ENCODE results near the gene SKI.

The SKI gene

GRCh38 chr1:2303781-2304180 is 75.7 kb downstream of the SKI start:
- no peak for DNase-seq (ENCODE audit: extremely low read depth in 1 of 2, low read depth in 1 of 2)

GRCh38 chr1:2304282-2304681 is 76.2 kb downstream of the SKI start:
- DNase-seq (ENCODE audit: extremely low read depth in 1 of 2, low read depth in 1 of 2), result no peak

GRCh38 chr1:2304921-2305681 is 77.0 kb downstream of the SKI start:
- DNase-seq (ENCODE audit: extremely low read depth in 1 of 2, low read depth in 1 of 2), result no peak

GRCh38 chr1:2306151-2306978 is 78.2 kb downstream of the SKI start:
- DNase-seq (ENCODE audit: extremely low read depth in 1 of 2, low read depth in 1 of 2), result no peak

- DNase-seq (ENCODE audit: extremely low read depth in 1 of 2, low read depth in 1 of 2), result no peak
Measured at GRCh38 chr1:2307064-2307605, 79.0 kb downstream of the SKI start.

- DNase-seq (ENCODE audit: extremely low read depth in 1 of 2, low read depth in 1 of 2), result no peak
Measured at GRCh38 chr1:2307972-2308371, 79.9 kb downstream of the SKI start.

GRCh38 chr1:2308844-2309243 is 80.7 kb downstream of the SKI start:
- no peak for DNase-seq (ENCODE audit: extremely low read depth in 1 of 2, low read depth in 1 of 2)

GRCh38 chr1:2310332-2311183 is 82.4 kb downstream of the SKI start:
- DNase-seq (ENCODE audit: extremely low read depth in 1 of 2, low read depth in 1 of 2), result no peak

GRCh38 chr1:2311184-2312032 is 83.3 kb downstream of the SKI start:
- peak in 1 of 2 donors; percentile 51 for DNase-seq (ENCODE audit: extremely low read depth in 1 of 2, low read depth in 1 of 2)

- no peak for DNase-seq (ENCODE audit: extremely low read depth in 1 of 2, low read depth in 1 of 2)
Measured at GRCh38 chr1:2312160-2312514, 84.0 kb downstream of the SKI start.

- DNase-seq (ENCODE audit: extremely low read depth in 1 of 2, low read depth in 1 of 2), result no peak
Measured at GRCh38 chr1:2312515-2313301, 84.6 kb downstream of the SKI start.

GRCh38 chr1:2313651-2314261 is 85.6 kb downstream of the SKI start:
- no peak for DNase-seq (ENCODE audit: extremely low read depth in 1 of 2, low read depth in 1 of 2)

GRCh38 chr1:2314273-2314802 is 86.2 kb downstream of the SKI start:
- no peak for DNase-seq (ENCODE audit: extremely low read depth in 1 of 2, low read depth in 1 of 2)

- no peak for DNase-seq (ENCODE audit: extremely low read depth in 1 of 2, low read depth in 1 of 2)
Measured at GRCh38 chr1:2314803-2315673, 86.9 kb downstream of the SKI start.

- no peak for DNase-seq (ENCODE audit: extremely low read depth in 1 of 2, low read depth in 1 of 2)
Measured at GRCh38 chr1:2315674-2316450, 87.7 kb downstream of the SKI start.

GRCh38 chr1:2316451-2316961 is 88.4 kb downstream of the SKI start:
- DNase-seq (ENCODE audit: extremely low read depth in 1 of 2, low read depth in 1 of 2), result no peak
